H7 (cell line): Measurements from ENCODE around the gene SESN1. TPM values are rescaled to one million over a fixed set of nuclear protein-coding genes. Genes with fewer than 3 reads are reported as not detected.
"Not testable (repeated sequence)": the region's sequence is repeated elsewhere in the genome, so short reads cannot be mapped to it uniquely, and the experiment has no call there.

ENCODE experiments used
- DNase-seq: peaks from one replicate; pipeline ENCODE4 v3.0.0; 2012
- H3K27me3 ChIP-seq: 2 replicates; pipeline ENCODE4 v1.6.0; 2011; ENCODE audit warnings: mild to moderate bottlenecking, low read length; ENCODE audit not compliant: control insufficient read depth, insufficient read depth
- H3K36me3 ChIP-seq: replicated peaks from 2 replicates; pipeline ENCODE4 v1.5.1; 2011; ENCODE audit warnings: low read length; ENCODE audit not compliant: control insufficient read depth, insufficient read depth
- H3K4me3 ChIP-seq: 2 replicates; pipeline ENCODE4 v1.5.1; 2011; ENCODE audit warnings: low read depth, mild to moderate bottlenecking, control low read depth, low read length, moderate library complexity; ENCODE audit not compliant: insufficient read depth
- total RNA-seq: library from RNA; depleted of rRNA; stranded (reverse); fragments of >200 nt; shearing (Covaris generic); gene quantifications from 2 replicates; pipeline ENCODE4 v1.2.3, GENCODE V29; 2014

The SESN1 gene
- total RNA-seq, 1 experiment from 2014 or later: 10.4 TPM

DNA sequence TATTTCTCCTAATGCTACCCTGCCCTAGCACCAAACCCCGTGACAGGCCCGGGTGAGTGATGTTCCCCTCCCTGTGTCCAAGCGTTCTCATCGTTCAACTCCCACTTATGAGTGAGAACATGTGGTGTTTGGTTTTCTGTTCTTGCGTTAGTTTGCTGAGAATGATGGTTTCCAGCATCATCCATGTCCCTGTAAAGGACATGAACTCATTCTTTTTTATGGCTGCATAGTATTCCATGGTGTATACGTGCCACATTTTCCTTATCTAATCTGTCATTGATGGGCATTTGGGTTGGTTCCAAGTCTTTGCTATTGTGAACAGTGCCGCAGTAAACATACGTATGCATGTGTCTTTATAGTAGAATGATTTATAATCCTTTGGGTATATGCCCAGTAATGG lies 15.0 kb upstream of the SESN1 start:
- H3K27me3 ChIP-seq, H3K4me3 ChIP-seq, H3K36me3 ChIP-seq, DNase-seq: not testable (repeated sequence)

DNA sequence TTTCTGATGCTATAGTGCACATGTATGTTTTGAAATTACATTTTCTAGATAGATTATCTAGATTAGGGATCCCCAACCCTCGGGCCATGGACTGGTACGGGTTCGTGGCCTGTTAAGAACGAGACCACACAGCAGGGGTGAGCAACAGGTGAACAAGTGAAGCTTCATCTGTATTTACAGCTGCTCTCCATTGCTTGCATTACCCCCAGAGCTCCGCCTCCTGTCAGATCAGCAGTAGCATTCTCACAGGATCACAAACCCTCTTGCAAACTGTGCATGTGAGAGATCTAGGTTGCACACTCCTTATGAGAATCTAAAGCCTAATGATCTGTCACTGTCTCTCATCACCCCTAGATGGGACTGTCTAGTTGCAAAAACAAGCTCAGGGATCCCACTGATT lies 11.0 kb upstream of the SESN1 start:
- no peak overlapping the region for H3K4me3 ChIP-seq
- no peak for DNase-seq
- H3K27me3 ChIP-seq: no peaks in the 10 kb centered on the region
- H3K36me3 ChIP-seq: no peaks in the 10 kb centered on the region

DNA sequence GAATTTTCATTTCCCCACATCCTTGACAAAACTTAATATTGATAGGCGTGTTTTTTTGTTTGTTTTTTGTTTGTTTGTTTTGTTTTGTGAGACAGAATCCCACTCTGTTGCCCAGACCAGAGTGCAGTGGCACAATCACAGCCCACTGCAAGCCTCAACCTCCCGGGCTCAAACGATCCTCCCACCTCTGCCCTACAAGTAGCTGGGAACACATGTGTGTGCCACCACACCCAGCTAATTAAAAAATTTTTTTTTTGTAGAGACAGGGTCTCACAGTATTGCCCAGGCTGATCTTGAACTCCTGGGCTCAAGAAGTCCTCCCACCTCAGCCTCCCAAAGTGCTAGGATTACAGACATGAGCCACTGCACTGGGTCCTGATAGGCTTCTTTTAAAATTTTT lies 9.9 kb upstream of the SESN1 start:
- no peaks in the 10 kb centered on the region for H3K36me3 ChIP-seq
- DNase-seq: no peak
- H3K4me3 ChIP-seq: no peak overlapping the region
- no peaks in the 10 kb centered on the region for H3K27me3 ChIP-seq

DNA sequence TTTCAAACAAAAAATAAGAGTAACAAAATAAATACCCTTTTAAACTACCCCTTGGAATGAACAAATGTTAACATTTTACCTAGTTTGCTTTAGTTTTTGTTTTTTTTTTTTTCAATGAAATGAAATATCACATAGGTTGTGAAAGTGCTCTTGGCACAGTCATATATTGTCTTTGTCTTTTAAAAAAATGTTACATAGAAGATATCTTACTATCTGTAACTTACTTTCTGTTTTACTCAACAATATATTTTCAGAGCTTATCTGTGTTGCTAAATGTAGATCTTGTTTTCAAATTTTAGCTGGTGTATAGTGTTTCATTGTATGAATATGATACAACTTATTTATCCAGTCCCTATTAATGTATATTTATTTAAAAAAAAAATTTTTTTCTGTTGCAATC lies 9.3 kb upstream of the SESN1 start:
- H3K36me3 ChIP-seq: no peaks in the 10 kb centered on the region
- H3K4me3 ChIP-seq: no peak overlapping the region
- no peak for DNase-seq
- H3K27me3 ChIP-seq: no peaks in the 10 kb centered on the region

DNA sequence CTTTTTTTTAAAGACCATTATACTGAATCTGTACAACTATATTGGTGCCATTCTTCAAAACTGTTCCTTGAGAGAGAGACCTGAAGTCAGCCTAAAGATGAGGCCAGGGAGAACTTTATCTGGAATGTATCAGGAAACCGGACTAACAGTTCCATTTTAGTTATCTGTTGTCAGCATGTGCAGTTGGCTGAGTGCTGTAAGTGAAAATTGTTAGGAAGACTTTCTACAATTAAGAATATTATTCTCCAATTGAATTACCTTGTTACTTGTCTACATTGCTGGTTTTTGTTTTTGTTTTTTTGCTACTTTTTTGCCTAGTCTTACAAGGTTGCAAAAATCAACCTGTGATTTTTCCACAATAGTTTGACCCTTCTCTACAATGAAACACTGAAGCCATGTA lies 8.1 kb upstream of the SESN1 start:
- no peaks in the 10 kb centered on the region for H3K36me3 ChIP-seq
- no peaks in the 10 kb centered on the region for H3K27me3 ChIP-seq
- H3K4me3 ChIP-seq: no peak overlapping the region
- DNase-seq: no peak

DNA sequence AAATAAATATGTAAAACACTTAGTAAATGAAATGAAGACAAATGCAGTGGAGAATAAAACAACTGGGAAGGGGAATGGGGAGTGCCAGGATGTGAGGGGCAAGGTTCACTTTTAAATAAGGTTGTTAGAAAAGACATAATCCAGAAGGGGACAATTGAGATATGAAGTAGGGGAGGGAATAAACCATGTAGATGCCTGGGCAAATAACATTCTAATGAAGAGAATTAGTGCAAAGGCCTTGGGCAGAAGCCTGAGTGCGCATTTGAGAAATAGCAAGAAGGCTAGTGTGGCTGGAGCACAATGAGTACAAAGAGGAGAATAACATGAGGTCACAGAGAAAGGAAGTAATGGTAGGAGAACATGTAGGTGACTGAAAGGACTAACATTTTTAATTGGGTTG lies 3.0 kb upstream of the SESN1 start:
- Histone ChIP-seq H3K4me3 (no peak overlapping the region), H3K27me3 (no peaks in the 10 kb centered on the region)
- DNase-seq: no peak

DNA sequence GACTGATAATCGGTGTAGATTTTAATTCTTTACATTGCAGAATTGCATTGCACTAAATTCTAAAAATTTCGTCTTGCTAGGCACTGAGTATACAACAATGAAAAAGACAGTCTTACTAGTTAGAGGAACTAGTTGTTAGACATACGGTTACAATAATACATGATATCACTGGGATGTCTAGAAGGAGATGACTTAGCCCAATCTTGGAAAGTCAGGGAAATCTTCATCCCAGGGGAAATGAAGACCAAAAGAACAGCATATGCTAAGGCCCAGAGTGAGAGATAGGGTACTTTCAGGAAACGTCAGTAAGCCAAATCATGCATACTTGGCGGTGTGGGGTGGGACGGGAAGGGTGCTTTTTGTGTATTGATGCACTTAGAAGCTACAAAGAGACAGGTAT lies 1.6 kb upstream of the SESN1 start:
- DNase-seq: no peak
- Histone ChIP-seq H3K36me3 (no peaks in the 10 kb centered on the region), H3K4me3 (peak overlapping the region; percentile 86; the same call in 1 of the 2 replicates), H3K27me3 (no peaks in the 10 kb centered on the region)

More for the DNA sequence above, 3.0 kb upstream of the SESN1 start:
- H3K36me3 ChIP-seq: no peaks in the 10 kb centered on the region

DNA sequence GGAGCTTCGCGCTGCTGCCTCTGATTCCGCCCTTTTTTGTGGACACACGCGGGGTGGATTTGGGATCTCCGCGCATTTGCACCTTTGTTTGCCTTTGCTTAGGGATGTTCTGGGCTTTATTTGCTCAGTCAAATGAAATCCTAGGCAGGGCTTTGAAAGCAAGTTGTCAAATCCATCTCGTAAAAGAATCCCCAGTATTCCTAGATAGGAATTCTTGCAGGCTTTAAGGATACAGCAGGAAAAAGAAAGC lies 1.1 kb upstream of the SESN1 start:
- no peak for DNase-seq
- H3K27me3 ChIP-seq: no peaks in the 10 kb centered on the region
- H3K36me3 ChIP-seq: no peaks in the 10 kb centered on the region
- H3K4me3 ChIP-seq: peak overlapping the region; percentile 86

DNA sequence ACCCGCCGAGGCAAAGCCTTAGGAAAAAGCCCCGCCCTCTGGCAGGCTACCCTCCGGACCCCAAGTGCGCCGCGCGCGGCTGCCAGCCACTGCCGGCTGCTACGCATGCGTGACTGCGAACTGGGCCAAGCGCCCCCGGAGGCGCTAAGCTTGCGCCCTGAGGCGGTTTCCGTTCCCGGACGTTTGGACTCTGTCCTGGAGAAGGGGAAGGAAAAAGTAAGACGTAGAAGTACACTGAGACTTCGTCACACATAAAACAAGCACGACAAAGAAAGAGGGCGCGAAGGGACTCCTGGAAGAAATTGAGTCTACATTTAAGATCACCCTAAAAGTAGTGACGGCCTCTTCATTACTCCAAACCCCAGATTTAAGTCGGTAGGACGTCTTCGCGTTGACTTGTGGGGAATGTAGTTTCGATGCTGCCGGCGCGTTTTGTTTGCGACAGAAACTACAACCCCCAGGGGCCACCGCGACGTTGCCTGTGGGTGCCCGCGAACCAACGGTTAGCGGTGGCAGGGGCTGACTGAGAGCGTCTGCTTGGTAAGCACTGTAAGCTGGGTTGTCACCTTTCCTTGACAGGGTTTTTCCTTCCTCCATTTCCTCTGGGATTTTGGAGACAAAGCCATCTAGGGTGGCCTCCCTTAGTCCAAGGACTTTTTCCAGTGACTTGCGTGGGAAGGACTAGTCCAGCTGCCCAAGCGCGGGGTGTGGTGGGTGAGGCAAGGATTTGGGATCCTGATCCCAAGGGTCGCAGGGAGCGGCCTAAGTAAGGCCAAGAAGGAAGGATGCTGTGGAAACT lies 589 bp upstream of the SESN1 start, which contains the start of gene CEP57L1:
TSS of gene CEP57L1 (plus strand) at position 472 of the 799 bp plus-strand sequence. CDS start 49,715 bp downstream, outside the sequence.
- peak; percentile 80 for DNase-seq

DNA sequence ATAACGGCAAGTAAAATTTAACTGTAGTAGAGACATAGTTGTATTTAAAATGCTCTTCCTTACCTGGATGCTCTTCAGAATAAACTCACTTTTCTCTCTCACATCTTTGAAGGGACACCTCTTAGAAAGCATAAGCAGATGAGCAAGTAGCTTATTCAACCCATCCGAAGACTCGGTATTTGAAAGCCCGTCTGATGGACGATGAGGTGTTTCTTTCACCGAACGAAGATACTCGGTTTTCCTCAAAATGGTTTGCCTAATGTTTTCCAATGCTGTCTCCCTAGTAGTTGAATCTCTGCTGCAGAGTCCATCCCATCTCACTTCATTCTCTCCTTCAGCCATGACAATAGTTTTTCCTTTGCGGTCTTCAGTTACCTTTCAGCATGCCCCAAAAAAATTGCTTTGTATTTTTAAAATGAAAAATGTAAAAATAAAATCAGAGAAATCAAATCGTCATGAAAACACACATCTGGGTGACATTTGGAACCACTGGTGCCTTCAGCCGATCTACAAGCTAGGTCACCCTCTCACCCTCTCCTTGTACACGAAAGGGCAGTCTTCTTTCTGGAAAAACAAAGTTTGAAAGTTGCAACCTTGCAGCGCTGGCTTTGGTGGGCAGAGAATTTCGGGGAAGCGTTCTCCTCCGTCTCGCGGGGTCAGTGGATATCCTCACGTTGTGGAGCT lies 772 bp downstream of the SESN1 start:
- no peak for DNase-seq
- H3K4me3 ChIP-seq: peak overlapping the region; percentile 86
- no peaks in the 10 kb centered on the region for H3K36me3 ChIP-seq
- no peaks in the 10 kb centered on the region for H3K27me3 ChIP-seq

More for the DNA sequence above, 589 bp upstream of the SESN1 start, which contains the start of gene CEP57L1:
- Histone ChIP-seq H3K27me3 (no peaks in the 10 kb centered on the region), H3K4me3 (peak within 1 kb of the TSS; percentile 86), H3K36me3 (no peaks in the 10 kb centered on the region)

DNA sequence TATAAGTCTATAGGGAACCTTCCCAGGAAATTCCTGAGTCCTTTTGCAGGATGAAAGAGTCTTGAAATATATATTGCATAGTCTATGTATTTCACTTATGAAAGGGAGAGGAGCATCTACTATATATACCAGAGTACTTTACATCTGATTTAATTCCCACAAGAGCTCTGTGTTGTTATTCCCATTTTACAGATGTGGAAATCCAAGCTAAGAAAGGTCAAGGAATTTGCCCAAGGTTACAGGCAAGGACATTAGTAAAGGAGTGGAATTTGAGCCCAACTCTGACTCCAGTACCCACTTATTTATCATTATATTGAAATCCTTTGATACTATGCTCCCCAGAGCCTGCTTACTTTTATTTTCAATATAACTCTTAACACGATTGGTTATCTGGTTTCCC lies 2.6 kb downstream of the SESN1 start:
- no peak for DNase-seq
- H3K4me3 ChIP-seq: no peak overlapping the region
- H3K36me3 ChIP-seq: no peaks in the 10 kb centered on the region
- no peaks in the 10 kb centered on the region for H3K27me3 ChIP-seq

DNA sequence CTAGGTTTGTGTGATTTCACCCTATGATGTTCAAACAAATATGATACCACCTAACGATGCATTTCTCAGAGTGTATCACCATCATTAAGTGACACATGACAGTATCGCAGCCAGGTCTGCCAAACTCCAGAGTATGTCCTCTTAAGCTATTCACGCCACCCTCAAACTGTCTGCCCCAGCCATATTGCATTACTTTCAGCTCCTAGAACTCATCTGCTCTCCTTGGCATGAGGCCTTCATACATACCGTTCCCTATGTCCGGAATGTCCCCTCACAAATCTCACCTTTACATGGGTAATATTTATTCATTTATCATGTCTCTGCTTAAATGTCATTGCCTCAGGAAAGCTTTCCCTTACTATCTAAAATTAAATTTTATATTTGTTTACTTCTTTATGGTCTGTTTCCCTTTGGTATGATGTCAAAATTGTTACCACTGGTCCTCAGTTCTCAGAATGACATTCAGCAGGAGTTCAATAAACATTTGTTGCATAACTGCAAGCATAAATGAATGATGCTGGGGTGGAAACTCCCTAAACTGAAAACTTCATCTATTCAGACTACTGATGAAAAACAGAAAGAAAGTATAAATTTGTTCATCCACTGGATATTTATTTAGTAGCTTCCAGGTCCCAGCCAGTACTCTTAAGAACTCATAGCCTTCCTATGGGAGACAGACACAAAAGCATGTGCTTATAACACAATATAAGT lies 3.2 kb downstream of the SESN1 start:
- Histone ChIP-seq H3K36me3 (no peaks in the 10 kb centered on the region), H3K4me3 (no peak overlapping the region), H3K27me3 (no peaks in the 10 kb centered on the region)
- no peak for DNase-seq

DNA sequence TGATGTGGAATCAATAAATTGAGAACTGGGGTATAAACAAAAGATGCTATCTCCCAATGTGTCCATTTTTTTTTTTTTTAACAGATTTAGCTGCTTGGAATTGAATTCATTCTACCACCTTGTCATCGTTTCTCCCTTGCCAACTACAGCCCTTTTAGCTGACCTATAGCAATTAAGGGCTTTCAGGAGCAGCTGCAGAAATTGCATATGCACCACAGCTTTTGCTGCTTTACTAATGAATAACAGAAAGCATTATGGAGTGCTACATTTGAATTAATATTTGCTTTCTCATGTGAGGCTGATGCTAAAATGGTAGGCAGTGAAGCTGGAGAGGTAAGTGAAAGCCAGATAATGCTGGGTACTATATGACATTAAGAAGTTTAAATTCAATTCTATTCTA lies 5.7 kb downstream of the SESN1 start:
- DNase-seq: no peak
- H3K27me3 ChIP-seq: no peaks in the 10 kb centered on the region
- no peaks in the 10 kb centered on the region for H3K36me3 ChIP-seq
- no peak overlapping the region for H3K4me3 ChIP-seq

DNA sequence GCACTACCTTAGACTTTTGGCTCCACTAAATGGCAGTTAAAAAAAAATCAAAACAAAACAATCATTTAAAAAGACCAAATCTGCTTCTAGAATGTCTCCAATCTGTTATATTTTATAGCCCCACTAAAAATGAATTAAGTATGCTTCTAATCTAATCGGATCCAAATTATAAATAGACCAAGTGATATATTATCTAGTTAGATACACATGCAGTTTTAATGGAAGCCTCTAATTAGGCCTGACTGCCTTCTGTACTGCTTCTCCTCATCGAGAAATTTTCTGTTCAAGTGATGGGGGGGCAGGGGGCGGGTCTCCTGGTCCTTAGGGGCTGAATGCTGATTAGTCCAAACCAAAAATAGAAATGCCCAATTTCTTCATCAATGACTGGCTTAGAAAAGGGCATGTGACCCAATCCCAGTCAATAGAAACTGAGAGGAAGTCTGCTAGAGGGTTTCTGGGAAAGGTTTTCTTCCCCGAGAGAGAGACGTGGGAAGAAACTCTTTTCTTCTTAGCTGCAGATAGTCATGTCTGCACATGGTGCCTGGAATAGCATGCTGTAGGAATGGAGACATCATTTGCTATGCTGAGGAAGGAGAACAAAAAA lies 6.9 kb downstream of the SESN1 start:
- Histone ChIP-seq H3K4me3 (no peak overlapping the region), H3K36me3 (no peaks in the 10 kb centered on the region), H3K27me3 (no peaks in the 10 kb centered on the region)
- no peak for DNase-seq

DNA sequence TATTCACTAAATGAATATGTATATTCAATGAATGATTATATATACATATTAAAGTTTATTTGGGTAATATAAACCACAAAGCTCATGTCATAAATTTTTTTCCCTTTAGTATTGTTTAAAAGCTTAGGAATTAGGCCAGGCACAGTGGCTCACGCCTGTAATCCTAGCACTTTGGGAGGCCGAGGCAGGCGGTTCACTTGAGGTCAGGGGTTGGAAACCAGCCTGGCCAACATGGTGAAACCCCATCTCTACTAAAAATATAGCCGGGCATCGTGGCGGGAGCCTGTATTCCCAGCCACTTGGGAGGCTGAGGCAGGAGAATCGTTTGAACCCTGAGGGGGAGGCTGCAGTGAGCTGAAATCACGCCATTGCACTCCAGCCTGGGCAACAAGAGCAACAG lies 10.5 kb downstream of the SESN1 start:
- not testable (repeated sequence) for H3K27me3 ChIP-seq, H3K4me3 ChIP-seq, H3K36me3 ChIP-seq, DNase-seq
